Activated T-cell treated with anti-CD3 and anti-CD28 coated beads for 1 hour (primary cell): ENCODE results near the gene ST3GAL2.
"Not testable (repeated sequence)": the region's sequence is repeated elsewhere in the genome, so short reads cannot be mapped to it uniquely, and the experiment has no call there.

Experiments used
- DNase-seq: peaks from one replicate; pipeline ENCODE4 v3.0.0-alpha.2; 2020; ENCODE audit warnings: low read depth

Gene ST3GAL2

GRCh38 chr16:70386289-70386986, 52.5 kb downstream of the ST3GAL2 start:
- not testable (repeated sequence) for DNase-seq

GRCh38 chr16:70383421-70383960, 55.4 kb downstream of the ST3GAL2 start:
- no peak for DNase-seq

- DNase-seq = no peak
Observed at GRCh38 chr16:70381604-70382342, 57.1 kb downstream of the ST3GAL2 start.

DNA sequence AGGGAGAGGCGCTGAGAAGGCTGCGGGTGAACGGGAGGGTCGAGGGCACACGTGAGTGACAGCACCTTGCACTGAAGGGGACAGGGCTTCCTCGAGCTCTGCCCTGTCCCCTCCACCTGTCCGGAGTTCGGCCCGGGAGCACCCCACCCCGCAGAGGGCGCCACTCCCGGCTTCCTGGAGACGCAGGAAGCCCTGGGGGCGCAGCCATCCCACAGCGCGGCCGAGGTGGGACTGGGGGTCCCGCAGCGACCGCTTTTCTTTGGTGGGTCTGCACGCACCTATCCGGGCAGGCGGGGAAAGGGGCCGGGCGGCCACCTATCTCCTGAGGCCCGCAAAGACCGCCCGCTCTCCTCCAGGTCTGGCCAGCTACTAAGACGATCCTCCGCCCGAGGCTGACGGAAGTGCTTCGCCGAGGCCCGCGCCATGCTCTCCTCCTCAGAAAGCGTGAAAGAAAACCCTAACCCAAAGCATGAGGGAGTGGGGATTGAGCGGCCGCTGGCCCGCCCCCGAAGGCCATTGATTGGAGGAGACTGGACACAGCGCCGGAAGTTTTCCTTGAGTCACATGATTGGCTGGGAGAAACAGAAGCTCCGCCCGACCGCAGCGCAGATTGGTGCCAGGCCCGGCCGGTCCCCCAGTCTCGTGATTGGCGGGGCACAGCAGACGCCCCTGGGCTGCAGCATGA, 57.8 kb downstream of the ST3GAL2 start:
- peak; percentile 89 for DNase-seq

GRCh38 chr16:70380248-70380918, 58.5 kb downstream of the ST3GAL2 start:
- peak; percentile 48 for DNase-seq

DNA sequence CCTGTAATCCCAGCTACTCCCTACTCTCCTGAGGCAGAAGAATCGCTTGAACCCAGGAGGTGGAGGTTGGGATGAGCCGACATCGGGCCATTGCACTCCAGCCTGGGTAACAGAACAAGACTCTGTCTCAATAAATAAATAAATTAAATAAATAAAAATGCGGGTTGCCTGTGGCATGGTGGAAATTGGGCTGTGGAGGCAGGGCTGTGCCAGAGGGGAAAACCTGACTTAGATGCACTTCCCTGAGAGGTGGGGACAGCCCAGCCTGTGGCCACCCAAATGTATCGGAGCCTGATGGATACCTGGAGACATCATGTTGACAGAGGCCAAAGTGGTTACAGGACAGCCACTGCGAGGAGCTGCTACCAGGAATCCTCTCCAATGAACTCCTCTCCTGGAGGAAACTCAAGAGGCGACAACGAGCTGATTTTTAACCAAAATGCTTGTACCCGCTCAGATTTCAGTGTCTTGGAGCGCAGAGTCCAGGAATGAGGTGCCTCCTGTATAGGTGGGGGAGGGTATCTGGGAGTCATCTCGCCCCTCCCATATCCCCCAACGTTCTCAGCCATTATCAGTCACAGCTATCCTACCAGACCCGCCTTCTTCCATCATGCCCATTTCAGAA, 59.9 kb downstream of the ST3GAL2 start:
- no peak for DNase-seq

- no peak for DNase-seq
Observed at GRCh38 chr16:70377782-70378181, 61.1 kb downstream of the ST3GAL2 start.

DNA sequence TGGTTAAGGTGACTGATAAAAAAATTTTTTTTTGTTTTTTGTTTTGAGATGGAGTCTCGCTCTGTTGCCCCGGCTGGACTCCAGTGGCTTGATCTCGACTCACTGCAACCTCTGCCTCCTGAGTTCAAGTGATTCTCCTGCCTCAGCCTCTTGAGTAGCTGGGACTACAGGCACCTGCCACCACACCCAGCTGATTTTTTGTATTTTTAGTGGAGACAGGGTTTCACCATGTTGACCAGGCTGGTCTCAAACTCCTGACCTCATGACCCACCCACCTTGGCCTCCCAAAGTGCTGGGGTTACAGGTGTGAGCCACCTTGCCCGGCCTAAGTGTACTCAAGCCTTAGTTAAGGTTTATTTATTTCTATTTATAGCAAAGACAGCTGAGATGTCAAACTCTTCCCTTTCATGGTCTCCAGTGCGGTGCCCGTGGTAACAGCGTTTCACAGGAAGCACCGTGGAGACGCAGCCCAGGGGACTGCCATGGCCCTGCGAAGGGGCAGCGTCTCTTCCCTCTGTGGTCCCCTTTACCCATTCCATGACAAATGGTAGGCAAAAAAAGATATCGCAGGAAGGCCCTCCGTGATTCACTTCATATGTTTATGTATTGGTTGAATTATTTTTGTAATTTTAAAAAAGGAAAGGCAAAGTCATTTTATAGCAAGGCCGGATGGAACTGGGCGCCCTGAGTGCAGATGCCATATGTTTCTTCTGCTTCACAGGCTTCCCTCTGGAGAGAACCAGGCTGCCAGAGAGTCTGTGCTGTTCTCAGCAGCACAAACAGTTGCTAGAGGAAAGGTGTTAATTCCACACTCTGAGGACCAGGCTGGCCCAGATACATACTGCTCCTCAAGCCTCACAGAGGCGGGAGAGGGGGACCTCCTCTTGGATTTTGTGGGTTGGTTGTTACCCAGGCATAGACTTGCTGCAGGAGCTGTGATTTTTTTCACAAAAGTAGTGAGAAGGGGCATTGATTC, 63.0 kb downstream of the ST3GAL2 start:
- no peak for DNase-seq

DNA sequence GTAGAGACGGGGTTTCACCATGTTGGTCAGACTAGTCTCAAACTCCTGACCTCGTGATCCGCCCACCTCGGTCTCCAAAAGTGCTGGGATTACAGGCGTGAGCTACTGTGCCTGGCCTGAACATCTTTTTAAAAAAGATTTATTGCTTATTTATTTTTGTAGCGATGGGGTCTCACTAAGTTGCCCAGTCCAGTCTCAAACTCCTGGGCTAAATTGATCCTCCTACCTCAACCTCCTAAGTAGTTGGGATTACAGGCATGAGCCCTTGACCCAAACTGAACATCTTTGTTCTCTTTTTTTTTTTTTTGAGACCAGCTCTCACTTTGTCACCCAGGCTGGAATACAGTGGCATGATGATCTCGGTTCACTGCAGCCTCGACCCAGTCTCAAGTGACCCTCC, 64.7 kb downstream of the ST3GAL2 start:
- DNase-seq = no peak

DNA sequence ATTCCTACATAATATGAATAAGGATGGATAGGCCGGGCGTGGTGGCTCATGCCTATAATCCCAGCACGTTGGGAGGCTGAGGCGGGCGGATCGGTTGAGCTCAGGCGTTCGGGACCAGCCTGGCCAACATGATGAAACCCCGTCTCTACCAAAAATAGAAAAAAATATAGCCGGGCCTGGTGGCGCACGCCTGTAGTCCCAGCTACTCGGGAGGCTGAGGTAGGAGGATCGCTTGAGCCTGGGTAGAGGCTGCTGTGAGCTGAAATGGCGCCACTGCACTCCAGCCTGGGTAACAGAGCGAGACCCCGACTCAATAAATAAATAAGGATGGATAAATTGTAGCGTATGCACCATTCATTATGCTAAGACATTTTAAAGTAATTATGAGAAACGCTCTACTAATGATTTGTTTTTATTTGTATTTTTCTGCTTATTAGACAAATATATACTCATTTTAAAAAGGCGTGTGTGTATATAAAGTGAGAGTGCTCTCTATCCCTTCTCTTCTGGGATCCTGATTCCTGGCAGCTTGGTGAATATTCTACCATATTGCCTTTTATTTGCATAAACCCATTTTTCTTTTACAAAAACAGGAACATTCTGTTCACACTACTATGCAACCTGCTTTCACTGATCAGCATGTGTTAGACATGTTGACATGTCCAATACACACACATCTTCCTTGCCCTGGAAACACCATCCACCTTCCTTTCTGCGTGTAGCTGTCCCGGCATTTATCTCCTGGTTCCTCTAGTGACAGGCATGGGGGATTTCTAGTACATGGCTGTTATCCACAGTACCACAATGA, 65.8 kb downstream of the ST3GAL2 start:
- no peak for DNase-seq

DNA sequence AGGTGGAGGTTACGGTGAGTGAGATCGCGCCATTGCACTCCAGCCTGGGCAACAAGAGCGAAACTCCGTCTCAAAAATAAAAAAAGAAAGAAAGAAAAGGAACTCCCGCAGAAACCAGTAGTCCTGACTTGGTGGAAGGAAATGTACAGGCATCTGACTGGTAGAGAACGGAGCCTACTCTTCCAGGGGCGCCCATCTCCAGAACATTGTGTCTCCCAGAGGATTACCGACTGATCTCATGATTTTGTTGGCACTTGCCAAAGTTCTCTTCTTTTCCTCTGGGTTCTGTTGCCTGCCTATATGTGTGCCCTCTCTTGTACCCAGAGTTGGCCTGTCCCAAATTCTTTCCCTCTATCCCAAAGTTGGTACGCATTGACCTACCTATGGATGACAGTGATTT, 68.0 kb downstream of the ST3GAL2 start:
- DNase-seq = no peak

- DNase-seq = peak; percentile 23
Observed at GRCh38 chr16:70370145-70370544, 68.8 kb downstream of the ST3GAL2 start.

GRCh38 chr16:70364399-70364798, 74.5 kb downstream of the ST3GAL2 start:
- DNase-seq = no peak

- no peak for DNase-seq
Observed at GRCh38 chr16:70359552-70359951, 79.3 kb downstream of the ST3GAL2 start.

- DNase-seq = no peak
Observed at GRCh38 chr16:70349783-70350182, 89.1 kb downstream of the ST3GAL2 start.

DNA sequence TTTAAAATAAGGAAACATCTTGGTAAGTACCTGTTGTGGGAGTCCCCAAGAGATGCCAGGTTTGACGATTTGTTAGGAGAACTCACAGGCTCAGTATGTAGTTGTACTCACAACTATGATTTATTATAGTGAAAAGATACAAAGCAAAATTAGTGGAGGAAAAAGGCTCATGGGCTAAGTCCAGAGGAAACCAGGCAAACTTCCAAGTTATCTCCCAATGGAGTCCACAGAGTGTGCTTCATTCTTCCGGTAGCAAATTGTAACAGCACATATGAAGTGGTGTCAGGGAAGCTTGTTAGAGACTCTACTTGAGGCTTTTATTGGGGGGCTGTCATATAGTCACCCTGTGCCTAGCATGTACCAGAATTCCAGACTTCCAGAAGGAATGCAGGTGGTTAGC, 89.9 kb downstream of the ST3GAL2 start:
- no peak for DNase-seq

DNA sequence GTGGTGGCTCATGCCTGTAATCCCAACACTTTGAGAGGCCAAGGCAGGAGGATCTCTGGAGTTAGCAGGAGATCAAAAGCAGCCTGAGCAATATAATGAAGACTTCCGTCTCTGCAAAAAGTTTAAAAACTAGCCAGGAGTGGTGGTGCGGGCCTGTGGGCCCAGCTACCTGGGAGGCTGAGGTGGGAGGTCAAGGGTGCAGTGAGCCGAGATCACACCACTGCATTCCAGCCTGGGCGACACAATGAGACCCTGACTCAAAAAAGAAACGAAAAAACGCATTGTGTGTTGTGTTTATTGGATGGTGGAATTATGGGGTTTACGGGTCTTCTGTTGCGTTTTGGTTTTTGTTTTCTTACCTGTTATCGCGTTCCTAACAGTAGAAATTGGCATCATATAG, 93.1 kb downstream of the ST3GAL2 start:
- no peak for DNase-seq

GRCh38 chr16:70342016-70342415, 96.9 kb downstream of the ST3GAL2 start:
- no peak for DNase-seq

DNA sequence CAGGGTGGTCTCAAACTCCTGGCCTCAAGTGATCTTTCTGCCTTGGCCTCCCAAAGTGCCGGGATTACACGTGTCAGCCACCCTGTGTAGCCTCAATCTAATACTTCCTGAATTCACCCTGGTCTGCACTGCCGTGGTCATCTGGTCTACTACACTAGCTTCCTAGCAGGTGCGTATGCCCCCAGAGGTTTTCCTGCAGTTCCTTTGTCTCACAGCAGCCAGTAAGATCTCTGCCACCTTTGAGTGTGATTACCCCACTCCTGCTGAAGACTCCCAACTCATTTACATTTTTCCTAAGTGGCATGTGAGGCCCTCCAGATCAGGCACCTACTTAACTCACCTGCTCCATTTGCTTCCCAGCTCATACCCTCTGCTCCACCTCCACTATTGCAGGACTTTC, 97.3 kb downstream of the ST3GAL2 start:
- DNase-seq = no peak

DNA sequence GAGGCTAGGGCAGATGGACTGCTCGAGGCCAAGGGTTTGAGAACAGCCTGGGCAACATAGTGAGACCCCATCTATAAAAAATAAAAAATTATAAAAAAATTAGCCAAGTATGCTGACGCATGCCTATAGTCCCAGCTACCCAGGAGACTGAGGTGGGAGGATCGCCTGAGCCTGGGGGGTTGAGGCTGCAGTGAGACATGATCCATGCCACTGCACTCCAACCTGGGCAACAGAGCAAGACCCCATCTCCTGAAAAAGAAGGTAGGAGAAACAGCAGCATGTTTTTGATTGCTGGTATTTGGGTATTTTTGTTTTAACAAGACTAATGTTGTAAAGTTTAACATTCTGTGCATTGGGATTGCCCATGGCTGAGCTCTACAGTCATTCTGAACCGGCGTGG, 101.1 kb downstream of the ST3GAL2 start:
- no peak for DNase-seq
